HEK293T (cell line): Measurements from ENCODE around the gene KARS1.

Experiments
- ARNT ChIP-seq: fragments of 450-650 bp; IDR thresholded peaks from 2 replicates; pipeline ENCODE4 v1.6.1; 2017; ENCODE audit warnings: mild to moderate bottlenecking
- BHLHE40 ChIP-seq: fragments of 450-650 bp; IDR thresholded peaks from 2 replicates; pipeline ENCODE4 v1.6.1; 2016; ENCODE audit warnings: mild to moderate bottlenecking, moderate library complexity, borderline replicate concordance
- ELF4 ChIP-seq: fragments of 450-650 bp; IDR thresholded peaks from 2 replicates; pipeline ENCODE4 v1.6.1; 2017; ENCODE audit warnings: antibody characterized with exemption
- FOXA1 ChIP-seq: fragments of 450-650 bp; IDR thresholded peaks from 2 replicates; pipeline ENCODE4 v1.6.1; 2016; ENCODE audit warnings: mild to moderate bottlenecking
- FOXK2 ChIP-seq: fragments of 450-650 bp; IDR thresholded peaks from 2 replicates; pipeline ENCODE4 v1.6.1; 2016; ENCODE audit warnings: mild to moderate bottlenecking
- FOXM1 ChIP-seq: fragments of 450-650 bp; IDR thresholded peaks from 2 replicates; pipeline ENCODE4 v1.6.1; 2017; ENCODE audit warnings: mild to moderate bottlenecking, borderline replicate concordance
- HDGF ChIP-seq: fragments of 450-650 bp; IDR thresholded peaks from 2 replicates; pipeline ENCODE4 v1.6.1; 2017; ENCODE audit warnings: antibody characterized with exemption, borderline replicate concordance
- L3MBTL2 ChIP-seq: fragments of 450-650 bp; conservative IDR thresholded peaks from 2 replicates; pipeline ENCODE4 v1.6.1; 2016; ENCODE audit warnings: mild to moderate bottlenecking
- LEF1 ChIP-seq: fragments of 450-650 bp; IDR thresholded peaks from 2 replicates; pipeline ENCODE4 v1.6.1; 2017; ENCODE audit warnings: mild to moderate bottlenecking, borderline replicate concordance
- NFRKB ChIP-seq: fragments of 450-650 bp; IDR thresholded peaks from 2 replicates; pipeline ENCODE4 v1.6.1; 2016; ENCODE audit warnings: mild to moderate bottlenecking, moderate library complexity
- SP1 ChIP-seq: fragments of 450-650 bp; IDR thresholded peaks from 2 replicates; pipeline ENCODE4 v1.6.1; 2017
- SUZ12 ChIP-seq: fragments of 450-650 bp; IDR thresholded peaks from 2 replicates; pipeline ENCODE4 v1.6.1; 2016; ENCODE audit warnings: mild to moderate bottlenecking
- TARDBP ChIP-seq: fragments of 450-650 bp; IDR thresholded peaks from 2 replicates; pipeline ENCODE4 v1.6.1; 2016
- ZNF384 ChIP-seq: fragments of 450-650 bp; IDR thresholded peaks from 2 replicates; pipeline ENCODE4 v1.6.1; 2016

DNA sequence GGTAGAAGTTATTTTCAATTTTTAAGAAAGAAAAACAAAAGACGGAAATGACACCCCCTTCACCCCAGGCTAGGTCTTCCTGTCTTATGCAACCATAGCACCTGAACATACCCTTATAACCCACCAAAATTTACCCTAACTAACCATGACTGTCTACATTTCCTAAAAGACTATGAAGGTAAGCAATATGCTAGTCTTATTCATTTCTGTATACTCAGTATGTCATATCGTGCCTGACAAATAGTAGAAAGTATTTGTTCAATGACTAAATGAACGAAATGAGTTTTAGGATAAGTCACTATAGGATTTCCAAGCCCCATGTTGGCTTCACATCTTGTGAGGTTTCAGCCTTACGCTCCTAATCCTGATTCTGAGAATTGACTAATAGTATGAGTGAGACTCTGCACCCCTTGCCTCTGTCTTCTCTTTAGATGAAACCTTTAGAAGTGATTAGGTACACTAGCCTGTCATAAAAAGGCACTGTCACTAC is 30.9 kb downstream of the KARS1 start:
- no peak for TF ChIP-seq ZNF384
- TF ChIP-seq ARNT, result no peak
- TF ChIP-seq TARDBP, result no peak
- TF ChIP-seq FOXM1, result no peak
- no peak for TF ChIP-seq FOXK2
- TF ChIP-seq ELF4, result no peak
- no peak for TF ChIP-seq NFRKB
- TF ChIP-seq BHLHE40, result no peak
- no peak for TF ChIP-seq HDGF
- no peak for TF ChIP-seq SUZ12
- TF ChIP-seq SP1, result no peak
- TF ChIP-seq LEF1, result no peak
- no peak for TF ChIP-seq FOXA1
- no peak for TF ChIP-seq L3MBTL2
